Measurements from ENCODE around the gene SUSD3. TPM values are rescaled to one million over a fixed set of nuclear protein-coding genes. Genes with fewer than 3 reads are reported as not detected.

Gene SUSD3
- 10 to 100 TPM in 4 of 6 experiments, 1 to 10 TPM in 2; 6.5 to 51.5 (median 31.2) TPM for total RNA-seq
- long read RNA-seq, transcript SUSD3-202 (5 exons, 1,195 nt): major isoform, 10 of 16 reads
- long read RNA-seq, partial matches to known transcripts: 1 of 16 reads
- long read RNA-seq, other reads (novel, unspliced or antisense): 2 of 16 reads

GRCh38 chr9:93058355-93059010 is at the start of gene SUSD3:
TSS of gene SUSD3 (plus strand) at chr9:93058701. CDS start at chr9:93058743, 42 bp downstream.
- WGBS (ENCODE audit: insufficient coverage, low coverage, low lambda C conversion rate, missing lambda C conversion rate): 0% methylated on average over 10 of the region's 55 CpGs
- Histone ChIP-seq H3K9me3 (no peaks in the 10 kb centered on the region), H3K27ac (peak within 1 kb of the TSS; percentile 28 to 71 (median 58)), H3K4me1 (peaks cover 0 to 49% (median 16%) of the 10 kb centered on the region in 4 donors), H3K4me3 (peak within 1 kb of the TSS; percentile 55 to 79 (median 66)), H3K36me3 (no peaks in the 10 kb centered on the region), H3K27me3 (no peaks in the 10 kb centered on the region)
- peak; percentile 73 to 82 (median 78) for ATAC-seq
- peak; percentile 81 to 90 (median 90) for DNase-seq
- intact Hi-C loops (cut with DNase I): no loop called here
- TF ChIP-seq CTCF (IDR thresholded peaks at IDR 0.05): no peak
- peak; percentile 61 for TF ChIP-seq POLR2A (IDR thresholded peaks at IDR 0.05)

GRCh38 chr9:93009337-93010015 is 49.0 kb upstream of the SUSD3 start:
- H3K4me1 ChIP-seq: no peaks in the 10 kb centered on the region
- H3K36me3 ChIP-seq: no peaks in the 10 kb centered on the region
- DNase-seq (no peak), ATAC-seq (no peak)
- WGBS (ENCODE audit: insufficient coverage, low coverage, low lambda C conversion rate, missing lambda C conversion rate): 84% methylated on average over 10 of the region's 21 CpGs
- no peaks in the 10 kb centered on the region for H3K9me3 ChIP-seq
- intact Hi-C loops (cut with DNase I): loop anchor here in 1 of 2 donors (10.0 kb wide), 2 partner anchors 85 to 295 kb away; partner anchors contain the start of gene CARD19
- no peak overlapping the region for H3K27ac ChIP-seq
- TF ChIP-seq CTCF (IDR thresholded peaks at IDR 0.05): no peak
- no peak overlapping the region for H3K4me3 ChIP-seq
- H3K27me3 ChIP-seq: no peaks in the 10 kb centered on the region

- no peaks in the 10 kb centered on the region for H3K9me3 ChIP-seq
- intact Hi-C loops (cut with DNase I): no loop called here
- no peaks in the 10 kb centered on the region for H3K4me1 ChIP-seq
- no peaks in the 10 kb centered on the region for H3K36me3 ChIP-seq
- ATAC-seq (peak in 1 of 4 donors; percentile 12), DNase-seq (no peak)
- H3K27me3 ChIP-seq: no peaks in the 10 kb centered on the region
- no peak overlapping the region for H3K27ac ChIP-seq
- no peak overlapping the region for H3K4me3 ChIP-seq
- TF ChIP-seq POLR2A (IDR thresholded peaks at IDR 0.05) (no peak), CTCF (IDR thresholded peaks at IDR 0.05) (no peak)
- 75% methylated on average over 6 of the region's 13 CpGs for WGBS (ENCODE audit: insufficient coverage, low coverage, low lambda C conversion rate, missing lambda C conversion rate)
Measured at GRCh38 chr9:93010056-93010455, 48.4 kb upstream of the SUSD3 start.

GRCh38 chr9:93010704-93011103 is 47.8 kb upstream of the SUSD3 start:
- Histone ChIP-seq H3K36me3 (no peaks in the 10 kb centered on the region), H3K27me3 (no peaks in the 10 kb centered on the region)

More at GRCh38 chr9:93010704-93011103, 47.8 kb upstream of the SUSD3 start:
- DNase-seq: no peak
- Histone ChIP-seq H3K4me1 (no peaks in the 10 kb centered on the region), H3K27ac (no peak overlapping the region), H3K4me3 (no peak overlapping the region), H3K9me3 (no peaks in the 10 kb centered on the region)
- WGBS (ENCODE audit: insufficient coverage, low coverage, low lambda C conversion rate, missing lambda C conversion rate): 50% methylated on average over 1 of the region's 4 CpGs
- TF ChIP-seq POLR2A (IDR thresholded peaks at IDR 0.05) (no peak), CTCF (IDR thresholded peaks at IDR 0.05) (no peak)
- intact Hi-C loops (cut with DNase I): no loop called here
- ATAC-seq: no peak
